Upper lobe of left lung (tissue), 4 donors: ENCODE data around the gene USP16.

Experiments
- CTCF ChIP-seq, 6 experiments: fragments of 450-650 bp in 4 of 6; fragments of 200-600 bp in 2 of 6; sonication (generic) in 2 of 6; IDR thresholded peaks; one replicate each; pipeline ENCODE4 v1.5.1; 2016 to 2019; ENCODE audit warnings: antibody characterized with exemption in 6 of 6
- EP300 ChIP-seq, 4 donors: sonication (generic); formaldehyde crosslinking; IDR thresholded peaks; one replicate each; pipeline ENCODE4 v1.5.1; 2017; ENCODE audit warnings: antibody characterized with exemption in 4 of 4, control low read depth in 2 of 4
- POLR2A ChIP-seq, 4 donors: fragments of 450-650 bp; IDR thresholded peaks; one replicate each; pipeline ENCODE4 v1.5.1; 2016 to 2017; ENCODE audit warnings: antibody characterized with exemption in 4 of 4, mild to moderate bottlenecking in 2 of 4
- POLR2AphosphoS5 ChIP-seq, 2 donors: sonication (generic); formaldehyde crosslinking; IDR thresholded peaks; one replicate each; pipeline ENCODE4 v1.5.1; 2017; ENCODE audit warnings: antibody characterized with exemption in 2 of 2

GRCh38 chr21:28975397-28975796 lies 49.1 kb upstream of the USP16 start:
- TF ChIP-seq CTCF (IDR thresholded peaks at IDR 0.05) (no peak), POLR2A (IDR thresholded peaks at IDR 0.05) (no peak), POLR2AphosphoS5 (IDR thresholded peaks at IDR 0.05) (no peak), EP300 (IDR thresholded peaks at IDR 0.05) (no peak)
